Measurements from ENCODE around the gene EPHA4.

EPHA4 gene

DNA sequence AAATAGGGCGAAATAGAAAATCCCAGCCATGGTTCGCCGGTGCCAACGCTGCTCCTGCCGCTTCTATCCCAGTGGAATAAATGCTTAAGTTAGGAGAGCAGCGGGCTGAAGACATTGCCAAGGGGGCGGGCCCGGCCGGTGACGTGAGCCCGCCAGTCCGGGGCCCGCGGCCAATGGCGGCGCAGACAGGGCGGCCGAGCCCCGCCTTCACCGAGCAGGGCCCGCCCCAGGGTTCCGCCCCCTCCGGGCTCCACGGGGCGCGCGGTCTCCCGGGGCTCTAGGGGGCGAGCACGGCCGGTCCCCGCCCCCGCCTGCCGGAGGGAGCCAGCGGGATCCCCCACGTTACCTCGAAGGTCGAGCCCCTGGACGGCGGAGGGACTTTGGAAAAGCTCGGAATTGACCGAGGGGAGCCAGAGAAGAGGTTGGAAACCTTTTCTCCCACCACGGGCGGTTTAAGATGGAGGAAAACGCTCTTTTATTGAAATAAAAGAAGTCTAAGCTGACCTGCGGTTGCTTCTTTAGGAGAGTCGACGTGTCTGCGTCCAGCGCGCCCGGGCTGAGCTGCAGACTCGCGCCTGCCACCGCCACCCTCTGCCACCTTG lies at the start of gene EPHA4:
Gene EPHA4 (minus strand): TSS at position 86 of the 602 bp plus-strand sequence. CDS start 56 bp downstream, at position 30.
- H3K27ac ChIP-seq: peak within 1 kb of the TSS; percentile 63

DNA sequence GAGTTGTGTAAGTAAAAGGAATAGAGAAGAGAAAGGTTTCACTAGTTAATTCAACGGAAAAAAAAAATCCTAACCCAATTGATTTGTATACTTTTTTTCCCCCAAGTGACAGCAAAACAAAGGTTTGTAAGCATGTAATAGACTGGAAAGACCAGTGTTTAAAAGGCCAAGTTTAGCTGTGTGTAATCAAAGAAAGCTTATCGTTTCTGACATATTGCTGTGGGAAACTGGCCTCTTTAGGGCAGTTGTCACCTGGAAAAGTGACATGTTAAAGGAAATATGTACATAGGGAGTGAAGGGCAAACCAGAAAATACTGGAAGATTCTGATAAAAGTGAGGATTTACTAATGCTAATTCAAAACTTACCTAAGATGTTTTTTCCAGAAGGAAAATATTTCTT lies 45.9 kb upstream of the EPHA4 start:
- TF ChIP-seq, protein P1, sequence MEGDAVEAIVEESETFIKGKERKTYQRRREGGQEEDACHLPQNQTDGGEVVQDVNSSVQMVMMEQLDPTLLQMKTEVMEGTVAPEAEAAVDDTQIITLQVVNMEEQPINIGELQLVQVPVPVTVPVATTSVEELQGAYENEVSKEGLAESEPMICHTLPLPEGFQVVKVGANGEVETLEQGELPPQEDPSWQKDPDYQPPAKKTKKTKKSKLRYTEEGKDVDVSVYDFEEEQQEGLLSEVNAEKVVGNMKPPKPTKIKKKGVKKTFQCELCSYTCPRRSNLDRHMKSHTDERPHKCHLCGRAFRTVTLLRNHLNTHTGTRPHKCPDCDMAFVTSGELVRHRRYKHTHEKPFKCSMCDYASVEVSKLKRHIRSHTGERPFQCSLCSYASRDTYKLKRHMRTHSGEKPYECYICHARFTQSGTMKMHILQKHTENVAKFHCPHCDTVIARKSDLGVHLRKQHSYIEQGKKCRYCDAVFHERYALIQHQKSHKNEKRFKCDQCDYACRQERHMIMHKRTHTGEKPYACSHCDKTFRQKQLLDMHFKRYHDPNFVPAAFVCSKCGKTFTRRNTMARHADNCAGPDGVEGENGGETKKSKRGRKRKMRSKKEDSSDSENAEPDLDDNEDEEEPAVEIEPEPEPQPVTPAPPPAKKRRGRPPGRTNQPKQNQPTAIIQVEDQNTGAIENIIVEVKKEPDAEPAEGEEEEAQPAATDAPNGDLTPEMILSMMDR (IDR thresholded peaks at IDR 0.05): no peak
- no peak for TF ChIP-seq ZFX (IDR thresholded peaks at IDR 0.05; ENCODE audit: borderline replicate concordance)

More for the DNA sequence above, at the start of gene EPHA4:
- TF ChIP-seq ZFX (IDR thresholded peaks at IDR 0.05; ENCODE audit: borderline replicate concordance): no peak
- TF ChIP-seq, protein P1 (IDR thresholded peaks at IDR 0.05): peak; percentile 19; the same call in 1 of the 2 replicates

DNA sequence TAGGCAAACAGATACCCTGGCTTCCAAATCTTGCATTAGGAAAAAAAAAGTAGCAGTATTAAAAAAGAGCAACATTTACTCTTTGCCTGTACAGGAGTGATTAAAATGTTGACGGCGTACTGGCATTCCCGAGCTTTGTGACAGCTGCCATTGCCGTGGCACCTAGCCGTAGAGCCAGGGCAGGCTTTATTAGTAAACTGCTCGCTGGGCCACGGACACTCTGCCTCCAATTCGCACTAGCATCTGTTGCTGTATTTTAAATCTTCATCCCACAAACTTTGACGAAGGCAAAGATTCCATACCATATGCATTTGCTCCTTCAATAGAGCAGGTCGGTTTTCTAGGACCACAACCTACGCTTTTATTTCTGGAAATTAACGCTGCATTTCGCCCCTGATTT lies 44.5 kb upstream of the EPHA4 start:
- H3K27ac ChIP-seq: no peak overlapping the region
- TF ChIP-seq ZFX (IDR thresholded peaks at IDR 0.05; ENCODE audit: borderline replicate concordance): no peak
- TF ChIP-seq, protein P1 (IDR thresholded peaks at IDR 0.05): no peak

More for the DNA sequence above, 45.9 kb upstream of the EPHA4 start:
- no peak overlapping the region for H3K27ac ChIP-seq

DNA sequence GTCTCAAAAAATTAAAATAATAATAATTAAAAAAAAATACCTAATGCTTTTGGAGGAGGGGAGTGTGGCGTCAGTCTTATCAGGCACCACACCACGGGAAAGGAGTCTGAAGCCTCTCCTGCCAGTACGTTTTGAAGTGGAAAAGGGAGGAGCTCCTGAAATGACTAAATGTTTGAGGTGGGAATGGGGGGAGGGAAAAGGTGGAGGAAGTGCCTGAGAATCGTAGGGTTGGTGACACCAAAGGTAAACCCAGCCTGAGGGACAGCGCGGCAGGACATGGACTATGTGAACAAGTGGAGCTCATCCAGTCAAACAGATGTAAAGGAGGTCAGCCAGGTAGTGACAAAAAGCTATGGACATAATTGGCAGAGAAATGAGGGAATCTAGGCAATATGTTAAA lies 42.2 kb upstream of the EPHA4 start:
- TF ChIP-seq ZFX (IDR thresholded peaks at IDR 0.05; ENCODE audit: borderline replicate concordance): no peak
- TF ChIP-seq, protein P1 (IDR thresholded peaks at IDR 0.05): no peak
- no peak overlapping the region for H3K27ac ChIP-seq

DNA sequence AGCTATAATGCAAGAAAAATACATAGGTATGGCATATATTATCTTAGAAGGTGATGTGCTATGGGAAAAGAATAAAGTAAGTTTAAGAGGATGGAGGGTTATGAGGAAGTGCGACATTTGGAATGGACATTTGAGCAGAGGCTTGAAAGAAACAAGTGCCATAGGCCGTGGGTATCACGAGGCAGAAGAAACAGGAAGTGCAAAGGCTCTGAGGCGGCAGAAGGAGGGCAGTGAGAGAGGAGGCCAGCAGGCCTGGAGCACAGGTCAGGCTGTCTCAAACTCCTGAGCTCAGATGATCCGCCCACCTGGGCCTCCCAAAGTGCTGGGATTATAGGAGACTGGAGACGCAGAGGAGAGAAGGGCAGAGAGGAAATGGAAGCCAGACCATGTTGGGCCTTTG lies 40.7 kb upstream of the EPHA4 start:
- no peak for TF ChIP-seq ZFX (IDR thresholded peaks at IDR 0.05; ENCODE audit: borderline replicate concordance)
- TF ChIP-seq, protein P1 (IDR thresholded peaks at IDR 0.05): no peak
- H3K27ac ChIP-seq: no peak overlapping the region

DNA sequence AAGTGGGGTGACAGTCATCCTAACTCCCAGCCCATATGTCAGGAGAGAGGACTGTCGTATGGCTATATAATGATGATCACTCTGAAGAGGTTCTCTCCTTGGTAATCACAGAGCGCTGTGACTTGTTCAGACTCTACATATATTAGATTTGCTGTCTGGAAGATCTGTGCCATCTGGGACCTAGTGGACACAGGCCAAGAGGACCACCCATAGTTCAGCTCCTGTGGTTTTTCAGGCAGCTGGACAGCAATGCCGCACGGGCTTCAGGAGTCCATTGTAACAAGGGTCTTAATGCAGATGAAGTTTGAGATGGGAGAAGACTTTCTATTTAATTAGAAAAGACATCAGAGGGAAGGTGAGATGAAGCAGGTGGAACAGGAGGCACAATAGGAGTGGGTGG lies 40.1 kb upstream of the EPHA4 start:
- TF ChIP-seq, protein P1 (IDR thresholded peaks at IDR 0.05): no peak
- no peak for TF ChIP-seq ZFX (IDR thresholded peaks at IDR 0.05; ENCODE audit: borderline replicate concordance)
- no peak overlapping the region for H3K27ac ChIP-seq

DNA sequence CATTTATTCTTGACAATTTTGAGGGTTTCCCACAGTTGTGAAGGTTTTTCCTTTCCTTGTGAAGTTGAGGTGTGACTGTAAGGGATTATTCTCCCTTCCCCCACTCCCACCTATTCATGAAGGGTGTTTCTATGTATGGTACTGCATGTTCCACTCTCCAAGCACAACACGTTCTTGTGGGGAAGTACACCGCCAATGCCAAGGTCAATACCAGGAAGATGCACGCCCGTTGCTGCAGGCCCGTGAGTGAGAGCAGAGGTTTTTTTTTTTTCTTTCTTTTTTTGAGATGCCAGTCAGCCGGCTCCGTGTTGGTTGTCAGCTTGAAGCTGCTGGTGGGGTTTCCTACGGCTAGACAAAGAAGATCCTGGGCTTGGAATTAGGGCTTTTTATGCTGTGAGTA lies 38.6 kb upstream of the EPHA4 start:
- peak overlapping the region; percentile 54 for H3K27ac ChIP-seq
- TF ChIP-seq, protein P1 (IDR thresholded peaks at IDR 0.05): no peak
- TF ChIP-seq ZFX (IDR thresholded peaks at IDR 0.05; ENCODE audit: borderline replicate concordance): no peak

Measured in 22Rv1 (cell line).